ENCODE measurements around the gene ARID5A.

The ARID5A gene

DNA sequence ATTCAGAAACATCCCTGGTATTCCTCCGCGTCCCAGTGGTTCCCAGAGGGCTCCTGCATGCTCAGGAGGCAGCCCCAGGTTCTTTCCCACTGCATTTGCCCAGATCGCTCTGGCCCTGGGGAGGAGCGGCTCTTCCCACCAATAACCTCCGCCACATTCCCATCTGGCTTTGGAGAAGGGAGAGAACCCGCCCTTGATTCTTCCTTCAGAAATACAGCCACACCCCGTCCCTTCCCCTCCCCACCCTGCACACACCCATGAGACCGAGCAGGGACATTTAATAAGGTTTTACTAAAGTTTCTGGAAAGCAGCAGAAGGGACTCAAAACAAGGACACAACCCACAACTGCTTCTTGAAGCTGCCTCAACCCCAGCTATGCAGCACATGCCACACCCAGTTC is 21.9 kb downstream of the ARID5A start:
- no peak for FAIRE-seq

DNA sequence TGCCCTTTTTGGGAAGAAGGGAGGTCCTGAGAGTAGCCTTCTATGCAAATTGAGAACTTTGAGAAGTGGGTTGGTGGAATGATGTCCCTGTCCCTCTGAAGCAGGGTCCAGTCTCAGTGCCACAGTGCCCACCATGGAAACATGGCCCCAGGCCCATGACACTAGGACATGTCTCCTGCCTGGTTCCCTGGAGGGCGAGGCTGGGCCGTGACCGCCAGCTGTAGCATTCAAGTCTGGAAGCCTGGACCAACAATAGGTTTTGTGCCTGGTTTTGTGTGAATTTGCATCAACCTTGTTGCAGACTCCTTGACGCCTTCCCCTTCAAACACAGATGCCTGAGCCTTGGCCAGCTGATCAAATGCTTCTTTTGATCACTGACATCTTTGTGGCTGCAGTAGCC is 27.5 kb downstream of the ARID5A start:
- FAIRE-seq, result no peak

DNA sequence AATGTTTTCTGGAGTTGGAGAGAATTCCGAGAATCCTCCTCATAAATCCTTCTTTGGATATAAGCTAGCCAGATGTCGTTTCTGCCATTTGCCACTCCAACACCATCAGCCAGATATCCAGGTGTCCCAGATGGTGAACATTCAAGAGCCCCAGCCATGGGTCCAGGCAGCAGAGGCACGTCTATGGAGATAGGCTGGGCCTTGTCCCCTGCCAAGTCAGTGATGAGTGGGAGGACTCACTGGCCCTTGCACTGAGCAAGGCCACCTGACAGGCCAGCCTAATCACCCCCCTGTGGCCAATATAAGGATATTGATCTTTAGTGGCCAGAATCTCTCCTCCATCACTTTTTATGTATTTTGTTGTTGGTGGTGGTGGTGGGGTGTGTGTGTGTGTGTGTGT is 28.0 kb downstream of the ARID5A start:
- FAIRE-seq, result no peak

DNA sequence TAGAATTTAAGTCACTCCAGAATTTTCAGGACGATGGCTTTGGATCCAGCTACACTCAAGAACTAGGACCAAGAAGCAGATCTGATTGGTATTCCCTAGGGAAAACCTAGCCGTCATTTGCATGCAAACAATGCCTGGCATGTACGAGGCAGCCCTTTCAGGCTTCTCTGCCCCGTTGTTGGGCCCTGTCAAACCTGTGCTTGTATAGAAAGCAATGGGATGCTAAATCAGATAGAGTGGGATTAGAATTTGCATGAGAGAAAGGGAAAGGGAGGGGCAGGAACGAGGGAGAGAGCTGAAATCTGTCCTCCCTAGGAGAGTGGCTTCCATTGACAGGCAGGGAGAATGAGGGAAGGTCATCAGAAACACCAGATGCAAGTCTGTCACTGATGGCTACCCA is 28.6 kb downstream of the ARID5A start:
- FAIRE-seq, result no peak

DNA sequence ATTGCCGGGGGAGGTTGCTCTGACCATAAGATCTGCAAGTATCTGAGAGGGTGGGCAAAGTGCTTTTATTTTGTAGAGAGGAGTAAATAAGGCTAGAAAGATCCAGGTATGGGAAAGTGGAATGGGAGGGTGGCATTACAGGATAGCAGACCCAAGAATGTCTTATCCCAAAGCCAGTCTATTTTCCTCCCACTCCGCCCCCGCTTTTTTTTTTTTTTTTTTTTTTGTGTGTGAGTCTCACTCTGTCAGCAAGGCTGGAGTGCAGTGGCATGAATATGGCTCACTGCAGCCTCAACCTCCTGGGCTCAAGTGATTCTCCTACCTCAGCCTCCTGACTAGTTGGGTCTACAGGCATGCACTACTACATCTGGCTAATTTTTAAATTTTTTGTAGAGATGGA is 31.5 kb downstream of the ARID5A start:
- FAIRE-seq, result no peak

DNA sequence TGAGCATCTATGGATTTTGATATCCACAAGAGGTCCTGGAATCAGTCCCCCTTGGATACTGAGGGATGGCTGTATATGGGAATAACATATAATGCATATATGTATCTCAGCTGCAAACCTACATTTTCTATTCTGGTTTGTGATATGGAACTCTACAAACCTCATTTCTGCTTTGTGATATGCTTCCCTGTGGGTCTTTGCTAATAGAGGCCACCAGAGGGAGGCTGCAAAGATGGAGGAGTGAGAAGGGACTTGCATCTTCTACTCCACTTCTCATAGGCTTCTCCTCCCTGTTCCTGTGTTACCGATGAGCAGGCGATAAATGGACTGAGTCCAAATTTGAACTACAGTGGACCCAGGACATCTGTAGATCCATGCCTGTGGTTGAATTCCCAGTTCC is 37.8 kb downstream of the ARID5A start:
- no peak for FAIRE-seq

DNA sequence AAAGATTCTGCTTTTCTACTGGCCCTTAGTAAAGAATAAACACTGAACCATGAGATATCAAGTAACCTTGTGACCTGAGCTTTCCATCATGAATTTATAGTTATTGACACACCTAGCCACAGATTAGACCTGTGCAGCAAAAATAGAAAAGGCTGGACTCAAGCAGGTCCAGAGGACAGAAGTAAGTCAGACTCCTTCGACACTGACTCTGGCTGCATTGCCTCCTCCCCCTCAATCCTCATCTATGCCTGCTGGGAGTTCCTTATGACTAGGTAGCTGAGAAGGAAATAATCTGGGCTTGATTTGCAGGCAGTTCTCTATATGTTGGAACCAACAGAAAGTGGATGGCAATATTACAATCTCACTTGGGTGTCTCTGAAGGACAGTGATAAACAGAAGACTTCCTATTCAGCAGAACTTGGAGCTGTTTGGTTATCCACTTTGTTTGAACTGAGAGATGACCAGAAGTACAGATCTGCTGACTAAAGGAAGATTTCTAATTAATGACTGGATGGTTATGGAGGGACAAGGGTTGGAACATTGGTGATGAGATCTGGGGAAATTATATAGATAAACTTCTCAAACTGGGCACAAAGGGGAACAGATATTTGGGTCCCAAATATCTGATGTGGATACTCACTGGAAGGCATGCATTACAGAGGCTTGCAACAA is 39.4 kb downstream of the ARID5A start:
- FAIRE-seq, result no peak

DNA sequence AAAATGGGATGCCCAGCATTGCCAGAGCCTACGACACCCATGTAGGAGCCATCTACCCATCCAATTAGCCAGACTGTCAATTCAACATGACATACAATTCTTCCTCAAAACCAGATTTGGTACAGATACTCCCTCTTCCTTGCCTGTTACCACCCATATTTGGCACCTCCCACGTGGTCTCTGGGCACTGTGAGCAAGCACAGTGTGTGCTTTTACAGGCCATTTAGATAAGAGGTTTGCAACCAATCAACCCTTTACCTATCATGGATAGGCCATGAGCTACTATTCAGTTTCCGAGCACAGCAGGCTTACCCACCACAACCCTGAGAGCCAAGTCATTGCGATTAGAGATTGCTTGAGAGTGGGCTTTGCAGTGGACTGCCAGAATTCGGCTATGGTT is 40.9 kb downstream of the ARID5A start:
- no peak for FAIRE-seq

DNA sequence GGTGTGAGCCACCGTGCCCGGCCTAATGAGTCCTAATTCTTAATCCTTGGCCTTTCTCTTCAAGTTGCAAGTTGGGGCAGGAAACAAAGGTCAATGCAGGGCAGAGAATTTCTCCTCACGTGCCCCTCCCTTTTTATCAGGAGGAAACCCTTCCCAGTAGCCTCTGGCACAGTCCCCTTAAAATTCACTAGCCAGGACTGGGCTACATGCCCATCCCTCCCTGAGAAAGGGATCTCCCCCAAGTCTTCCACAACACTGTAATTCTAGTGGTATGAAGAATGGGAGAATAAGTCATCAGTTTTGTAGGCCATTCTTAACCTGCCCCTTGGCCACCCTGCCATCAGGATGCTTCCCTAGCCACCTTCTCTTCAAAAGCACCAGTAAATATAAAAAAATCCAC is 42.2 kb downstream of the ARID5A start:
- no peak for FAIRE-seq

DNA sequence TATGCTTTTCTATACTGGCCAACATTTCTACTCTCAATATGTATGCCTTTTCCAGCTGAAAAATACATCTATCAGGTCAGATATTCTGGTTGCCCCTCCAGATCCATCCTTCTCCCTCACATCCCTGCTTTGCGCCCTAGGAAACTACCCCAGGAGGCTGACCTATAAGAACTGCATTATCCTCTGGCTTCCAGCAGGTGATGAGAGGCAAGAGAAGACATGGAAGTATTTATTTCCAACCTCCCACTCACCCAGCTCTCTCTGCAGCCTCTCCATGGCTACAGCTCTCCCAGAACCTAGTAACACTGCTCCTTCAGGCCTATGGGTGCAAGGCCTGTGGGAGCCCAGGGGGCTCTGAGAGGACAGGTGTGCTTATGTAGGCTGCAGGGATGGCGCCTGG is 42.9 kb downstream of the ARID5A start:
- FAIRE-seq, result no peak

DNA sequence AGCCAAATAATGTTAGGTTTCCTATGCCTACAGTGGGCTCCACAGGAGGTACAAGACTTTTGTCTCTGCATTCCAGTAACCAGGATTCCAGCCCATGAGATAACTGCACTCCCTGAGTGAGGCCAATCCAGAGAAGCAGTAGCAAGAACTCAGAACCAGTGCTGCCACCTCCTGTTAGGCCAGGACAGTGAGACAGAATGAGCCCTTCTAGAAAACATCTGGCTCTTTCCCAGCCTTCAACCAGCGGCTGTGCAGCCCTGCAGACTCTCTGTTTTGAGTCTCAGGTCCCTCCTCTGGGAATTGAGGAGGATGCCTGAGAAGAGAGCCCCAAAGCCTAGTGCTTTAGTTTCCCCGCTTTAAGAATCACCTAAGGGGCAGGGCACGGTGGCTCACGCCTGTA is 44.2 kb downstream of the ARID5A start:
- FAIRE-seq, result no peak

DNA sequence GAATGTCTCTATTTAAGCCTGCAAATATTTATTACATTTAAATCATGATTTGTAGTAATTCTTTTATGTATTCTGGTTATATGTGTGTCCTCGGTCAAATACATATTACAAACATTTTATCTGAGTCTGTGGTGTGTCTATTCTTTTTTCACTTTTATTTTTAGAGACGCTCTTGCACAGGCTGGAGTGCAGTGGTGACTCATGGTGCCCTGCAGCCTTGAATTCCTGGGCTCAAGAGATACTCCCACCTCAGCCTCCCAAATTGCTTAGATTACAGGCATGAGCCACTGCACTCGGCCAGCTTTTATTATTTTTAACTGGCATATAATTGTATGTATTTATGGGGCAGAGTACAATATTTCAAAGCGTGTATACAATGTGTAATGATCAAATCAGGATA is 47.5 kb downstream of the ARID5A start:
- FAIRE-seq, result no peak

DNA sequence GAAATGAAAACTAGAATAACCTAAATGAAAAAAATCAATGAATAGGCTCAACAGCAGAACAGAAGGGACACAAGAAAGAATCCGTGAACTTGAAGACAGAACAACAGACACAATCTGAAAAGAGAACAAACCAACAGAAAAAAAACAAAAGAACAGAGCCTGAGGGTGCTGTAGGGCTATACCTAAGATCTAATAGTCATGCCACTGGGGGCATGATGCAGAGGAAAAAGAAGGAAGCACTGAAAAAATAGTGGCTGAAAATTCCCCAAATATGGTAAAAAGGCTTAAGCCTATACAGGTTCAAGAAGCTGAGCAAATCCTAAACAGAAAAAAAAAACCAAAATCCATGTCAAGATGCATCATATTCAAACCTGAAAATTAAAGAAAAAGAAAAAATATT is 51.3 kb downstream of the ARID5A start:
- FAIRE-seq, result no peak

DNA sequence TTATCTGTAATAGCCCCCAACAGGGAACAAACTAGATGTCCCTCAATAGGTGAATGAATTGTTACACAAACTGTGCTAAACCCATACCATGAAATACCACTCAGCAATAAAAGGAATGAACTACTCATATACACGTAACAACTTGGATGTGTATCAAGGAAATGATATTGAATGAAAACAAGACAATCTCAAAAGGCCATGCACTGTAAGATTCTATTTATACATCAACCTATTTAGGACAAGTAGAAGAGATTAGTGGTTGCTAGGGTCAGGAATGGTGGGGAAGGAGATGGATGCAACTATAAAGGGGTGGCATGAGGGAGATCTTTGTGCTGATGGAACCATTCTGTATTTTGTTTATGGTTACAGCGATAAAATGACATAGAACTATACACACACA is 54.5 kb downstream of the ARID5A start:
- no peak for FAIRE-seq

DNA sequence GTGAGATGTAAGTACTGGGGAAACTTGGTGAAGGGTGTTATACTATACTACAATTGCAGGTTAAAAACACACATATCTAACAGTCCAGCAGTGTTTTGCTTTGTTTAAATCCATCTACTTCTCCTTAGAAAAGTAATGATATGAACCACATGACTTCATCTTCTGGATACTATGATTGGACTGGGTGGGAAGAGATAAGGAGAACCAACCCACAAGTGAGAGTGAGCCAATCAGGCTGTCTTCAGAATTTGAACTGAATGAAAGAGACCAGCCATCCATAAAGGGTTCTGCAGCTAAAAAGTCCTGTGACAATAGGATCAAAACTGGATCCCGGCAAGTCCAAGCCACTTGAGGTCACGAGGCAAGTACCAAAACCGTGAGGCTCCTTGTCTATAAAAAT is 54.9 kb downstream of the ARID5A start:
- FAIRE-seq, result no peak

DNA sequence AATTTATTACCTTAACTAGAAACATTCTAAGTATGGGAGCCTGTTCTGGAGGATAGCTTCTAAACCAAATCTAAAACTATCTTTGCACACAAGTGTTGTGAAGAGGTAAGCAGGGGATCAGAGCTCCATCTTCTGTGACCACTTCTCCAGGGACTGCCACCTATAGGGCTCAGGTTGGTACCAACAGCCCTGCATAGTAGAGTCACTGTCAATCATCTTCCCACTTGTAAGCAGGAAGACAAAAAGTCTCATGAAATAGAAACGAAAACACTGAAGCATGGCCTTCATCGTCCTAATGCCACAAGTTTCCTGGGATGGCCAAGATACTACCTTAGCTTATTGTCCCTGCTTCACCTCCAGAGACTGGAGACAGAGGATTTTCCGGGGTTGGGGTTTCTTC is 57.7 kb downstream of the ARID5A start:
- no peak for FAIRE-seq

DNA sequence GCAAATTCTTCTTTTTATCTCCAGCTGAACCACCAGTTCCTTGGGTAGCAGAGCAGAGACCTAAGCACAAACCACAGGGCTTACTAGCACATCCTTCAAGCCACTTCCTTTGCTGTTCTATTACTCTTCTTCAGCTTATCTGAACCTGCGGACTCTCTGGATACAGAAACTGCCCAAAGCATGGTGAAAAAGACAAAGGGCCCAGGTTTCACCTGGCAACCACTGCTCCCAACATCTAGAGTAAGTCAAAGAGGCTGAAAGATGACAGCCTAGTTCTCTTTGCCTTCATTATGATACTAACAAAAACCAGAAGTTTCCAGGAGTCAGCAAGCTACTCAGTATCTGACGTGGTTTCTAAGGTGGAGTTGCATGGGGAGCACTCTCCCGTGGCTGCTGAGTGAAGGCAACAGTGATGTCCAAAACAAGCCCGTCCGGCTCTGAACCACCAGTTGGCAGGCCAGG is 58.2 kb downstream of the ARID5A start:
- no peak for FAIRE-seq

DNA sequence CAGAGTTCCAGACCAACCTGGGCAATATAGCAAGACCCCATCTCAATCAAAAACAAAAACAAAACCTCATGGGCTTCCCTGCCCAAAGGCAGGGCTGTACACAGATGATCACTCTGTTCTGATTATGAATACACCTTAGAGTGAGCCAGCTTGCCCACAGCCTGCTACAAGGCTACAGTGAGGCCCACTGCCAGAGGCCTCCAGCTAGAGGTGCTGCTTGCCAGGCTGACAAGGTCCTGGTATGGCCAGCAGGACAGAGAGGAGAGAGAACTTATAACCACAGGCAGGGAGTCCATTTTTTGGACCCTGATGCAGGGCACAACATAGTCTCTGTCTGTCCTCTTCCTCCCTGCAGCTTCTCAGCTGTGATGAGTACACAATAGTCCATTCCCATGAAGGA is 60.0 kb downstream of the ARID5A start:
- no peak for FAIRE-seq

DNA sequence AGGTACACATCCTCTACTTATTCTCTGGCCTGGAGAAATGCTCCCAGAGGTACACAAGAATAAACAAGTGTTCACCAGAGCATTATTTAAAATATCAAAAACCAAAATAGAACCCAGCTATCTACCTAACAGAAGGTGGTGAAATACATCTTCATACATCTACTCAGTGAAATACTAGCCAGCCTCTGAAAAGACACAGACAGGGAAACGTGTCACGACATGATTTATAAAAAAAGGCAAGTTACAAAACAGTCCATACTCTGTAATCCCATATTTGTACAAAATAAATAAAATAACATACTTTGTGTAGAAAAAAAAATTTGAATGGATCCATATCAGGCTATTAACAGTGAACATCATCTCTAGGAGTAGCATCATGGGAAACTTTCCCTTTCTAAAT is 63.4 kb downstream of the ARID5A start:
- FAIRE-seq, result no peak

DNA sequence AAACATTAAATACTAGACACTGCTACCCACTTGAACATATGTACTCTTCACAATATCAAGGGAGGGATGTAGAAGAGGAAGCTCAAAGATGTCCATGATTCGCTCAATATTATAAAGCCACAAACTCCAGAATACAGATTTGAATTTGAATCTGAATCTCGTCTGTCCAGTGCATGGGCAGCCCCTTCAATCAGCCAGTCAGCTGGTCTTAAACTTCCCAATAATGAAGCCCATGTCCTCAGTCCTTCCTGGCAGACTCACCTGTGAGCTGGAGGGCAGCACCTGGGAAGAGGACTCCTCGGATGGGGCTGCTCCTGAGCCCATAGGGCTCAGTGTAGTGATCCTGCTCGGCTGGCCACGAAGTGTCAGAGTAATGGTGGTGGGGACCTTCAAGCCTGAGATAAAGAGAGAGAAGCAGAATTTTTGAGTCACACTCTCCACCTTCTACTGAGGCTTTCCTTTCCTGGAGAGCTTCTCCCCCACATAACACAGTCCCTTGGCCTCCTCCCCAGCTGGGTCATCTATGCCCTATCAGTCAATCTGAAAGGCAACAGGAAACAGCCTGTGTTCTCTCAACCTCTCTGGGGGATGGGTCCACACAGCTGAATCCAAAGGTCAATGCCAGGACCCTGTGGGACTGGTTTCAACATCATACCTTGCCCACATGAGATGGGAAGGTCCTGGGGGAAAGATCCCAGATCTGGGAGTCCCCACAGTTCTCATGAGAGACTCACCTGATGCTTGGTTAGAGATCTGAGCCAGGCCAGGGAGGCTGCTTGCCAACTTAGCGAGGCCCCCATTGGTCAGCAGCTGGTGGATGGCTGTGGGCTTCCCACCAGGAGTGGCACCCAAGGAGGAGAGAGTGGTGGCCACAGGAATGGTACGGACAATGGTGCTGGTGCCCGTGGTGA is 65.1 kb downstream of the ARID5A start:
- FAIRE-seq, result no peak

Measured in colon (tissue), 2 donors.